ENCODE data around the gene CAMK4.

CAMK4 gene

GRCh38 chr5:111229221-111229835, 5.1 kb downstream of the CAMK4 start:
- no peak for DNase-seq (ENCODE audit: low spot score)

GRCh38 chr5:111229871-111230810, 6.0 kb downstream of the CAMK4 start:
- no peak for DNase-seq (ENCODE audit: low spot score)

GRCh38 chr5:111231119-111231518, 6.9 kb downstream of the CAMK4 start:
- DNase-seq (ENCODE audit: low spot score): no peak

GRCh38 chr5:111232311-111233051, 8.3 kb downstream of the CAMK4 start:
- DNase-seq (ENCODE audit: low spot score): no peak

- DNase-seq (ENCODE audit: low spot score): no peak
These were observed 8.8 kb downstream of the CAMK4 start for GRCh38 chr5:111233052-111233374.

- no peak for DNase-seq (ENCODE audit: low spot score)
These were observed 9.9 kb downstream of the CAMK4 start for GRCh38 chr5:111234125-111234524.

GRCh38 chr5:111235635-111236034, 11.5 kb downstream of the CAMK4 start:
- no peak for DNase-seq (ENCODE audit: low spot score)

- DNase-seq (ENCODE audit: low spot score): no peak
These were observed 12.2 kb downstream of the CAMK4 start for GRCh38 chr5:111236348-111236747.

GRCh38 chr5:111236995-111237394, 12.8 kb downstream of the CAMK4 start:
- DNase-seq (ENCODE audit: low spot score): no peak

GRCh38 chr5:111237470-111237869, 13.3 kb downstream of the CAMK4 start:
- DNase-seq (ENCODE audit: low spot score): no peak

GRCh38 chr5:111238431-111239225, 14.4 kb downstream of the CAMK4 start:
- DNase-seq (ENCODE audit: low spot score): no peak

GRCh38 chr5:111241696-111242095, 17.5 kb downstream of the CAMK4 start:
- DNase-seq (ENCODE audit: low spot score): no peak

- no peak for DNase-seq (ENCODE audit: low spot score)
These were observed 18.4 kb downstream of the CAMK4 start for GRCh38 chr5:111242606-111243005.

GRCh38 chr5:111243318-111243717, 19.1 kb downstream of the CAMK4 start:
- DNase-seq (ENCODE audit: low spot score): no peak

- no peak for DNase-seq (ENCODE audit: low spot score)
These were observed 21.5 kb downstream of the CAMK4 start for GRCh38 chr5:111245654-111246053.

GRCh38 chr5:111246459-111246858, 22.3 kb downstream of the CAMK4 start:
- DNase-seq (ENCODE audit: low spot score): no peak

GRCh38 chr5:111248571-111248970, 24.4 kb downstream of the CAMK4 start:
- DNase-seq (ENCODE audit: low spot score): no peak

- DNase-seq (ENCODE audit: low spot score): no peak
These were observed 27.7 kb downstream of the CAMK4 start for GRCh38 chr5:111251921-111252320.

GRCh38 chr5:111252799-111253545, 28.8 kb downstream of the CAMK4 start:
- DNase-seq (ENCODE audit: low spot score): no peak

- no peak for DNase-seq (ENCODE audit: low spot score)
These were observed 30.4 kb downstream of the CAMK4 start for GRCh38 chr5:111254613-111255012.

- no peak for DNase-seq (ENCODE audit: low spot score)
These were observed 31.0 kb downstream of the CAMK4 start for GRCh38 chr5:111255169-111255568.
